Rectal smooth muscle tissue (tissue), 1 donor: ENCODE data around the gene SCAMP1.

Experiments
- H3K27ac ChIP-seq: one replicate; pipeline ENCODE4 v1.7.0; 2013; ENCODE audit warnings: low read depth, low read length, inconsistent platforms
- H3K27me3 ChIP-seq: one replicate; pipeline ENCODE4 v1.7.0; 2013; ENCODE audit warnings: low read length; ENCODE audit not compliant: control insufficient read depth, insufficient read depth
- H3K36me3 ChIP-seq: one replicate; pipeline ENCODE4 v1.7.0; 2013; ENCODE audit warnings: low read length; ENCODE audit not compliant: control insufficient read depth, insufficient read depth
- H3K4me1 ChIP-seq: one replicate; pipeline ENCODE4 v1.7.0; 2013; ENCODE audit warnings: low read length; ENCODE audit not compliant: control insufficient read depth, insufficient read depth
- H3K4me3 ChIP-seq: one replicate; pipeline ENCODE4 v1.7.0; 2013; ENCODE audit warnings: low read length
- H3K9ac ChIP-seq: one replicate; pipeline ENCODE4 v1.7.0; 2013; ENCODE audit warnings: low read length

The SCAMP1 gene

GRCh38 chr5:78458843-78459242, 98.4 kb downstream of the SCAMP1 start:
- Histone ChIP-seq H3K27ac (no peak overlapping the region), H3K27me3 (no peaks in the 10 kb centered on the region), H3K9ac (no peak overlapping the region), H3K4me3 (no peak overlapping the region), H3K4me1 (no peaks in the 10 kb centered on the region), H3K36me3 (no peaks in the 10 kb centered on the region)

GRCh38 chr5:78467140-78467539, 106.7 kb downstream of the SCAMP1 start:
- no peaks in the 10 kb centered on the region for H3K36me3 ChIP-seq
- H3K4me3 ChIP-seq, result no peak overlapping the region
- no peaks in the 10 kb centered on the region for H3K27me3 ChIP-seq
- no peak overlapping the region for H3K27ac ChIP-seq
- H3K4me1 ChIP-seq, result no peaks in the 10 kb centered on the region
- no peak overlapping the region for H3K9ac ChIP-seq

GRCh38 chr5:78467752-78468357, 107.4 kb downstream of the SCAMP1 start:
- Histone ChIP-seq H3K9ac (no peak overlapping the region), H3K27me3 (no peaks in the 10 kb centered on the region), H3K4me3 (no peak overlapping the region), H3K4me1 (no peaks in the 10 kb centered on the region), H3K36me3 (no peaks in the 10 kb centered on the region), H3K27ac (no peak overlapping the region)

- no peak overlapping the region for H3K27ac ChIP-seq
- no peaks in the 10 kb centered on the region for H3K4me1 ChIP-seq
- H3K9ac ChIP-seq, result no peak overlapping the region
- no peak overlapping the region for H3K4me3 ChIP-seq
- no peaks in the 10 kb centered on the region for H3K36me3 ChIP-seq
- no peaks in the 10 kb centered on the region for H3K27me3 ChIP-seq
Observed at GRCh38 chr5:78471896-78472295, 111.5 kb downstream of the SCAMP1 start.

- no peaks in the 10 kb centered on the region for H3K27me3 ChIP-seq
- no peaks in the 10 kb centered on the region for H3K36me3 ChIP-seq
- no peak overlapping the region for H3K27ac ChIP-seq
- H3K9ac ChIP-seq, result no peak overlapping the region
- no peak overlapping the region for H3K4me3 ChIP-seq
- H3K4me1 ChIP-seq, result no peaks in the 10 kb centered on the region
Observed at GRCh38 chr5:78472469-78473106, 112.2 kb downstream of the SCAMP1 start.

GRCh38 chr5:78473751-78474150, 113.3 kb downstream of the SCAMP1 start:
- Histone ChIP-seq H3K9ac (no peak overlapping the region), H3K27me3 (no peaks in the 10 kb centered on the region), H3K36me3 (no peaks in the 10 kb centered on the region), H3K4me1 (no peaks in the 10 kb centered on the region), H3K4me3 (no peak overlapping the region), H3K27ac (no peak overlapping the region)

- no peak overlapping the region for H3K9ac ChIP-seq
- H3K27me3 ChIP-seq, result no peaks in the 10 kb centered on the region
- no peak overlapping the region for H3K27ac ChIP-seq
- no peaks in the 10 kb centered on the region for H3K4me1 ChIP-seq
- H3K36me3 ChIP-seq, result no peaks in the 10 kb centered on the region
- no peak overlapping the region for H3K4me3 ChIP-seq
Observed at GRCh38 chr5:78475370-78475769, 115.0 kb downstream of the SCAMP1 start.

GRCh38 chr5:78476795-78477194, 116.4 kb downstream of the SCAMP1 start:
- Histone ChIP-seq H3K27ac (no peak overlapping the region), H3K9ac (no peak overlapping the region), H3K36me3 (no peaks in the 10 kb centered on the region), H3K4me1 (no peaks in the 10 kb centered on the region), H3K4me3 (no peak overlapping the region), H3K27me3 (no peaks in the 10 kb centered on the region)

- Histone ChIP-seq H3K4me3 (no peak overlapping the region), H3K36me3 (no peaks in the 10 kb centered on the region), H3K27ac (no peak overlapping the region), H3K4me1 (no peaks in the 10 kb centered on the region), H3K27me3 (no peaks in the 10 kb centered on the region), H3K9ac (no peak overlapping the region)
Observed at GRCh38 chr5:78482948-78483347, 122.5 kb downstream of the SCAMP1 start.

GRCh38 chr5:78483809-78484521, 123.5 kb downstream of the SCAMP1 start:
- Histone ChIP-seq H3K4me3 (no peak overlapping the region), H3K4me1 (no peaks in the 10 kb centered on the region), H3K27ac (no peak overlapping the region), H3K36me3 (peaks cover 7% of the 10 kb centered on the region), H3K9ac (no peak overlapping the region), H3K27me3 (no peaks in the 10 kb centered on the region)

GRCh38 chr5:78486218-78486617, 125.8 kb downstream of the SCAMP1 start:
- no peak overlapping the region for H3K4me3 ChIP-seq
- no peaks in the 10 kb centered on the region for H3K27me3 ChIP-seq
- peaks cover 7% of the 10 kb centered on the region for H3K36me3 ChIP-seq
- no peaks in the 10 kb centered on the region for H3K4me1 ChIP-seq
- H3K9ac ChIP-seq, result no peak overlapping the region
- H3K27ac ChIP-seq, result no peak overlapping the region

- H3K4me3 ChIP-seq, result no peak overlapping the region
- no peak overlapping the region for H3K27ac ChIP-seq
- H3K27me3 ChIP-seq, result no peaks in the 10 kb centered on the region
- H3K4me1 ChIP-seq, result no peaks in the 10 kb centered on the region
- peaks cover 7% of the 10 kb centered on the region for H3K36me3 ChIP-seq
- H3K9ac ChIP-seq, result no peak overlapping the region
Observed at GRCh38 chr5:78487846-78488245, 127.4 kb downstream of the SCAMP1 start.
